ENCODE measurements around the gene LMAN2L. TPM values are rescaled to one million over a fixed set of nuclear protein-coding genes. Genes with fewer than 3 reads are reported as not detected.

LMAN2L gene
- polyA plus RNA-seq, 3 donors = 7.9 to 22.4 (median 16.6) TPM

DNA sequence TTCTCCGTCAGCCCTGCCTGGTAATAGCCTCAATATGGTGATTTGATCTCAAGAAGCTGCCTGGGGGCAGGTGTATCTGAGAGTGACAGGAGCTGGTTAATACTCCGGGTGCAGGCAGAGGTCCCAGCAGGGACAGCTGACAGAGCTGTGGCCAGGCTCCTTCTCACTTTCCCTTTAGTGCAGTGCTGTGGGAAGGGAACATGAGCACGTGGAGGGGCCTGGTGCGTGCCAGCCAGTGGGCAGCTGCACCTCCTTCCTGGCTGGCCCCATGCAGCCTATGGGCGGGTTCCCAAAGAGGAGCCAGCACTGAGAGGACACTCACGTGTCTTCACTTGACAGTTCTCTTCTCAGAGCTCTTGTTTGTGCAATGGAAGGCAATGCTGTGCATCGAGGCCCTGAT, 29.9 kb upstream of the LMAN2L start:
- no peaks in the 10 kb centered on the region for H3K36me3 ChIP-seq (replicated peaks in 1 of 2; ENCODE audit: control insufficient read depth in 1 of 2, insufficient read depth in 2 of 2, low read length in 2 of 2)
- H3K4me3 Mint-ChIP-seq = no peak overlapping the region
- H3K27ac Mint-ChIP-seq = no peak overlapping the region
- H3K27me3 Mint-ChIP-seq (ENCODE audit: low read depth in 3 of 3) = peaks cover 0 to 6% (median 2%) of the 10 kb centered on the region in 3 donors
- intact Hi-C loops (cut with micrococcal nuclease) = loop anchor here in 1 of 2 donors (10.0 kb wide), 2 partner anchors 45 to 165 kb away; partner anchors contain the start of gene CNNM3
- no peaks in the 10 kb centered on the region for H3K9me3 ChIP-seq (replicated peaks in 1 of 2; ENCODE audit: control insufficient read depth in 1 of 2, insufficient read depth in 1 of 2, low read length in 2 of 2)
- peaks cover 9% of the 10 kb centered on the region for H3K79me2 ChIP-seq (ENCODE audit: insufficient read depth, low read length)
- H4K20me1 ChIP-seq (ENCODE audit: insufficient read depth, low read length) = peaks cover 19% of the 10 kb centered on the region
- H3K9me3 Mint-ChIP-seq = peaks cover 0 to 2% (median 0%) of the 10 kb centered on the region in 7 donors
- no peaks in the 10 kb centered on the region for H3K27me3 ChIP-seq (ENCODE audit: control insufficient read depth in 2 of 2, insufficient read depth in 2 of 2, low read length in 2 of 2)
- peak in 1 of 3 donors; percentile 36 for DNase-seq
- H3K4me2 ChIP-seq (replicated peaks; ENCODE audit: extremely low read depth, low read length, poor library complexity, severe bottlenecking) = no peak overlapping the region
- no peak for TF ChIP-seq CTCF (IDR thresholded peaks at IDR 0.05)
- peaks cover 16 to 18% of the 10 kb centered on the region in 2 donors for H3K4me1 ChIP-seq (ENCODE audit: control insufficient read depth in 1 of 2, insufficient read depth in 2 of 2, low read length in 2 of 2)
- 64% methylated on average over 5 of the region's 7 CpGs for WGBS (ENCODE audit: insufficient coverage)
- no peak overlapping the region for H3K9ac ChIP-seq (ENCODE audit: insufficient read depth, low read length, poor library complexity, severe bottlenecking)
- peaks cover 5 to 28% of the 10 kb centered on the region in 2 donors for H3K36me3 Mint-ChIP-seq
- no peak overlapping the region for H3K27ac ChIP-seq (ENCODE audit: low read depth in 1 of 2, low read length in 2 of 2)
- H2AFZ ChIP-seq (ENCODE audit: insufficient read depth, low read depth, low read length, poor library complexity, severe bottlenecking) = no peak overlapping the region
- no peak overlapping the region for H3K4me3 ChIP-seq (replicated peaks in 1 of 3; ENCODE audit: low read depth in 2 of 3, low read length in 3 of 3)
- peaks cover 42% of the 10 kb centered on the region for H3K4me1 Mint-ChIP-seq

- Histone ChIP-seq H3K36me3 (replicated peaks in 1 of 2; ENCODE audit: control insufficient read depth in 1 of 2, insufficient read depth in 2 of 2, low read length in 2 of 2) (no peaks in the 10 kb centered on the region), H3K27me3 (ENCODE audit: control insufficient read depth in 2 of 2, insufficient read depth in 2 of 2, low read length in 2 of 2) (no peaks in the 10 kb centered on the region), H3K9me3 (replicated peaks in 1 of 2; ENCODE audit: control insufficient read depth in 1 of 2, insufficient read depth in 1 of 2, low read length in 2 of 2) (no peaks in the 10 kb centered on the region), H3K79me2 (ENCODE audit: insufficient read depth, low read length) (peaks cover 15% of the 10 kb centered on the region), H3K27ac (ENCODE audit: low read depth in 1 of 2, low read length in 2 of 2) (no peak overlapping the region), H2AFZ (ENCODE audit: insufficient read depth, low read depth, low read length, poor library complexity, severe bottlenecking) (no peak overlapping the region), H3K9ac (ENCODE audit: insufficient read depth, low read length, poor library complexity, severe bottlenecking) (no peak overlapping the region), H3K4me2 (replicated peaks; ENCODE audit: extremely low read depth, low read length, poor library complexity, severe bottlenecking) (no peak overlapping the region), H4K20me1 (ENCODE audit: insufficient read depth, low read length) (peaks cover 27% of the 10 kb centered on the region), H3K4me3 (replicated peaks in 1 of 3; ENCODE audit: low read depth in 2 of 3, low read length in 3 of 3) (no peak overlapping the region), H3K4me1 (ENCODE audit: control insufficient read depth in 1 of 2, insufficient read depth in 2 of 2, low read length in 2 of 2) (peaks cover 22 to 24% of the 10 kb centered on the region in 2 donors)
- no peak for DNase-seq
- H3K27ac Mint-ChIP-seq = no peak overlapping the region
- H3K36me3 Mint-ChIP-seq = peaks cover 5 to 28% of the 10 kb centered on the region in 2 donors
- H3K9me3 Mint-ChIP-seq = peaks cover 0 to 2% (median 0%) of the 10 kb centered on the region in 7 donors
- intact Hi-C loops (cut with micrococcal nuclease) = loop anchor here in 1 of 2 donors (10.0 kb wide), 2 partner anchors 47 to 163 kb away; partner anchors contain the start of gene CNNM3
- H3K27me3 Mint-ChIP-seq (ENCODE audit: low read depth in 3 of 3) = peaks cover 0 to 6% (median 6%) of the 10 kb centered on the region in 3 donors
- peaks cover 48% of the 10 kb centered on the region for H3K4me1 Mint-ChIP-seq
- TF ChIP-seq CTCF (IDR thresholded peaks at IDR 0.05) = no peak
- WGBS (ENCODE audit: insufficient coverage) = 63% methylated on average over 3 of the region's 8 CpGs
- no peak overlapping the region for H3K4me3 Mint-ChIP-seq
Measured at GRCh38 chr2:96768083-96768561, 28.3 kb upstream of the LMAN2L start.

Measured in CD14-positive monocyte (primary cell).